CD4-positive, CD25-positive, alpha-beta regulatory T cell (primary cell): ENCODE data around the gene BLVRB. TPM values are rescaled to one million over a fixed set of nuclear protein-coding genes. Genes with fewer than 3 reads are reported as not detected.
"Not testable (repeated sequence)": the region's sequence is repeated elsewhere in the genome, so short reads cannot be mapped to it uniquely, and the experiment has no call there.

Source experiments
- ATAC-seq, 2 donors: fragments of 150-1000 bp; cut with Tn5 transposase; one replicate each; pipeline ENCODE4 v1.10.0; 2021; ENCODE audit warnings: low read depth in 2 of 2, moderate number of reproducible peaks in 2 of 2, moderate library complexity in 1 of 2
- DNase-seq, 3 donors: peaks; one replicate each; pipeline versions ENCODE4 v3.0.0 to v3.0.0-alpha.2; 2012 to 2022; ENCODE audit warnings: mixed read lengths in 1 of 3
- H3K27ac ChIP-seq: one replicate; pipeline ENCODE4 v1.7.0; 2013; ENCODE audit warnings: mild to moderate bottlenecking, low read length; ENCODE audit not compliant: insufficient read depth, poor library complexity, severe bottlenecking
- H3K27me3 ChIP-seq: one replicate; pipeline ENCODE4 v1.7.0; 2013; ENCODE audit warnings: low read length; ENCODE audit not compliant: control insufficient read depth, insufficient read depth
- H3K36me3 ChIP-seq: one replicate; pipeline ENCODE4 v1.7.0; 2013; ENCODE audit warnings: mild to moderate bottlenecking, low read length, moderate library complexity; ENCODE audit not compliant: control insufficient read depth, insufficient read depth
- H3K4me1 ChIP-seq: 2 replicates; pipeline ENCODE4 v1.7.0; 2013; ENCODE audit warnings: mild to moderate bottlenecking, low read length; ENCODE audit not compliant: insufficient read depth, control insufficient read depth, poor library complexity, severe bottlenecking
- H3K4me3 ChIP-seq: one replicate; pipeline ENCODE4 v1.7.0; 2013; ENCODE audit warnings: low read depth, mild to moderate bottlenecking, low read length, moderate library complexity
- H3K9me3 ChIP-seq, 2 experiments: 1 replicate in 1 of 2; 2 replicates in 1 of 2; pipeline ENCODE4 v1.7.0; 2013; ENCODE audit warnings: low read length in 2 of 2, mild to moderate bottlenecking in 1 of 2, moderate library complexity in 1 of 2; ENCODE audit not compliant: control insufficient read depth in 2 of 2
- H3K27ac Mint-ChIP-seq, 3 donors: one replicate each; pipeline ENCODE4 v1.8.0; 2020 to 2022; ENCODE audit warnings: mild to moderate bottlenecking in 3 of 3, mixed read lengths in 3 of 3, moderate library complexity in 2 of 3
- H3K27me3 Mint-ChIP-seq: one replicate; pipeline ENCODE4 v1.8.0; 2022; ENCODE audit warnings: mild to moderate bottlenecking, mixed read lengths
- H3K36me3 Mint-ChIP-seq: one replicate; pipeline ENCODE4 v1.8.0; 2020; ENCODE audit warnings: mixed read lengths
- H3K4me1 Mint-ChIP-seq, 4 donors: one replicate each; pipeline ENCODE4 v1.8.0; 2020 to 2022; ENCODE audit warnings: mixed read lengths in 4 of 4, mild to moderate bottlenecking in 1 of 4
- H3K4me3 Mint-ChIP-seq, 4 donors: one replicate each; pipeline ENCODE4 v1.8.0; 2020 to 2022; ENCODE audit warnings: mild to moderate bottlenecking in 4 of 4, mixed read lengths in 4 of 4, moderate library complexity in 3 of 4
- H3K9me3 Mint-ChIP-seq, 7 donors: one replicate each; pipeline ENCODE4 v1.8.0; 2020 to 2022; ENCODE audit warnings: mixed read lengths in 7 of 7, mild to moderate bottlenecking in 3 of 7, moderate library complexity in 2 of 7
- polyA plus RNA-seq, 4 donors: library from polyadenylated mRNA; unstranded; fragments of 300-500 nt; fragmentation: Illumina TruSeq; gene quantifications; one replicate each; pipeline ENCODE4 v1.2.3, GENCODE V29; 2021
- total RNA-seq: library from RNA; stranded (reverse); gene quantifications from one replicate; pipeline ENCODE4 v1.2.3, GENCODE V29; 2022

The BLVRB gene
- total and polyA plus RNA-seq, 5 donors from 2014 or later, result 6.2 to 48.6 (median 22.4) TPM

DNA sequence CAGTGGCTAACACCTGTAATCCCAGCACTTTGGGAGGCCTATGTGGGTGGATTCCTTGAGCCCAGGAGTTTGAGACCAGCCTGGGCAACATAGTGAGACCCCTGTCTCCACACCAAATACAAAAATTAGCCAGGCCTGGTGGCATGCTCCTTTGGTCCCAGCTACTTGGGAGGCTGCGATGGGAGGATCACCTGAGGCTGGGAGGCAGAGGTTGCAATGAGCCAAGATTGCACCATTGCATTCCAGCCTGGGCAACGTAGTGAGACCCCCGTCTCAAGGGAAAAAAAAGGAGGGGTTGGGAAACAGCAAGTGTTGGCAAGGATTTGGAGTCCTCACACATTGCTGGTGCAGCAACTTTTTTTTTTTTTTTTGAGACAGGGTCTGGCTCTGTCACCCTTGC, 20.5 kb upstream of the BLVRB start:
- Mint-ChIP-seq H3K4me3 (no peak overlapping the region), H3K4me1 (peaks cover 0 to 14% (median 2%) of the 10 kb centered on the region in 4 donors), H3K27ac (no peak overlapping the region), H3K9me3 (peaks cover 0 to 2% (median 0%) of the 10 kb centered on the region in 7 donors), H3K36me3 (no peaks in the 10 kb centered on the region), H3K27me3 (peaks cover 30% of the 10 kb centered on the region)
- Histone ChIP-seq H3K27me3 (no peaks in the 10 kb centered on the region), H3K36me3 (no peaks in the 10 kb centered on the region), H3K27ac (no peak overlapping the region), H3K9me3 (no peaks in the 10 kb centered on the region), H3K4me1 (peaks cover 5% of the 10 kb centered on the region), H3K4me3 (no peak overlapping the region)
- DNase-seq (no peak), ATAC-seq (no peak)

DNA sequence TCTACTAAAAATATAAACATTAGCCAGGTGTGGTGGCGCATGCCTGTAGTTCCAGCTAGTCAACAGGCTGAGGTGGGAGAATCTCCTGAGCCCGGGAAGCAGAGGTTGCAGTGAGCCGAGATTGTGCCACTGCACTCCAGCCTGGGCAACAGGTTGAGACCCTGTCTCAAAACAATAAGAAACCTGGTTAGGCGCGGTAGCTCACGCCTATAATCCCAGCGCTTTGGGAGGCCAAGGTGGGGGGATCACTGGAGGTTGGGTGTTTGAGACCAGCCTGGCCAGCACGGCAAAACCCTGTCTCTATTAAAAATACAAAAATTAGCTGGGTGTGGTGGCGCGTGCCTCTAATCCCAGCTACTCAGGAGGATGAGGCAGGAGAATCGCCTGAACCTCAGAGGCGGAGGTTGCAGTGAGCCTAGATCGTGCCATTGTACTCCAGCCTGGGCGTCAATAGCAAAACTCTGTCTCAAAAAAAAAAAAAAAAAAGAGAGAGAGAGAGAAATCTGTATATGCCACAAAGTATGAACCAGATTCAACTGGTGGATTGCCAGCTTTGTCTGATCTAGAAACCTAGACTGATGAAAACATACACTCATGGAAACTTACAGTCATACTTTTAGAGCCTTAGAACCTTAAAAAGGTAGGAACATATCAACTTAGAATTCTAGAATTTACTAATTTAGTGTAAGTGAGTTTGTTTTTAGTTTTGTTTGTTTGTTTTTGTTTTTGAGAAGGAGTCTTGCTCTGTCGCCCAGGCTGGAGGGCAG, 10.5 kb upstream of the BLVRB start:
- H3K27ac Mint-ChIP-seq, H3K9me3 ChIP-seq, H3K4me1 Mint-ChIP-seq, DNase-seq, ATAC-seq, H3K36me3 ChIP-seq, H3K9me3 Mint-ChIP-seq, H3K27me3 Mint-ChIP-seq, H3K27ac ChIP-seq, H3K4me3 ChIP-seq, H3K27me3 ChIP-seq, H3K36me3 Mint-ChIP-seq, H3K4me1 ChIP-seq, H3K4me3 Mint-ChIP-seq: not testable (repeated sequence)

DNA sequence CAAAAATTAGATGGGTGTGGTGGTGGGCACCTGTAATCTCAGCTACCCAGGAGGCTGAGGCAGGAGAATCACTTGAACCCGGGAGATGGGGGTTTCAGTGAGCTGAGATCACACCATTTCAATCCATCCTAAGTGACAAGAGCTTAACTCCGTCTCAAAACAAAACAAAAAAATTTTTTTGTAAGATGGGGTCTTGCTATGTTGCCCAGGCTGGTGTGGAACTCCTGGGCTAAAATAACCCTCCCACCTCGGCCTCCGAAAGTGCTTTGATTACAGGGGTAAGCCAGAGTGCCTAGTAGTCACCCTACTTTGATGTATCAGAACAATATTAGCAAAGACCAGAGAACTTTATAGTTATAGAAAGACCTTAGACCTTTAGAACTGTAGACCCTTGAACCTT, 9.2 kb upstream of the BLVRB start:
- Mint-ChIP-seq H3K4me1 (no peaks in the 10 kb centered on the region), H3K27ac (no peak overlapping the region), H3K4me3 (no peak overlapping the region), H3K27me3 (no peaks in the 10 kb centered on the region), H3K36me3 (no peaks in the 10 kb centered on the region), H3K9me3 (no peaks in the 10 kb centered on the region)
- Histone ChIP-seq H3K36me3 (no peaks in the 10 kb centered on the region), H3K4me1 (no peaks in the 10 kb centered on the region), H3K4me3 (no peak overlapping the region), H3K9me3 (no peaks in the 10 kb centered on the region), H3K27me3 (no peaks in the 10 kb centered on the region), H3K27ac (no peak overlapping the region)
- ATAC-seq, result no peak
- no peak for DNase-seq

DNA sequence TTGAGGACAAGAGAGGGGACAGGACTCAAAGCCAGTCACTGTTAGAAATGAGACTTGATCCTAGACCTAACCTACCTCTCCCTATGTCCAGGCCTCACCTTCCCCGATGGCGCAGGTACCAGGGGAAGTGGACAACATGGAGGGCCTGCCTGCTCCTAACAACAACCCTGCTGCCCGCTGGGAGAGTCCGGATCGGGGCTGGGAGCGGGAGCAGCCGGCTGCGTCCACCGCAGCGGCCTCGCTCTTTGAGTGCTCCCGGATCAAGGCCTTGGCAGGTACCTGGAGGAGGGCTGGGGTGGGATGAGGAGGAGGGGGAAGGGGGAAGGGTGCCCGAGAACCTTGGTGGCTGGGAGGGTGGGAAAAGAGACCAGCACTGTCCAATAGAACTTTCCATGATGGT, 7.0 kb upstream of the BLVRB start:
- Histone ChIP-seq H3K36me3 (no peaks in the 10 kb centered on the region), H3K9me3 (no peaks in the 10 kb centered on the region), H3K4me1 (peaks cover under 1% of the 10 kb centered on the region), H3K27ac (no peak overlapping the region), H3K27me3 (peaks cover 7% of the 10 kb centered on the region), H3K4me3 (no peak overlapping the region)
- no peaks in the 10 kb centered on the region for H3K36me3 Mint-ChIP-seq
- ATAC-seq (no peak), DNase-seq (no peak)
- H3K27ac Mint-ChIP-seq, result no peak overlapping the region
- peaks cover 0 to 4% (median 0%) of the 10 kb centered on the region in 4 donors for H3K4me1 Mint-ChIP-seq
- H3K4me3 Mint-ChIP-seq, result no peak overlapping the region
- peaks cover 10% of the 10 kb centered on the region for H3K27me3 Mint-ChIP-seq
- no peaks in the 10 kb centered on the region for H3K9me3 Mint-ChIP-seq

DNA sequence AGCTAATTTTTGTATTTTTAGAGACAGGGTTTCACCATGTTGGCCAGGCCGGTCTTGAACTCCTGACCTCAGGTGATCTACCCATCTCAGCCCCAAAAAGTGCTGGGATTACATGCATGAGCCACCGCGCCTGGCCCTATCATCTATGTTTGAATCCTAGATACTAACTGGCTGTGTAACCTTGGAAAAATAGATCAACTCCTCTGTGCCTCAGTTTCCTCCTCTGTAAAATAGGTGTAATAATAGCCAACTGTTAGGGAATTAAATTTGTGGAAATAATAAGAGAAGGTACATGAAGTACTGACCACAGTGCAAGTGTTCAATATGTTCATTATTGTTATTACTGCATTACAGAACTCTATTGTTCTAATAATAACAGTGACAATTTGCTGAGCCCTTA, 5.6 kb upstream of the BLVRB start:
- Histone ChIP-seq H3K27me3 (peaks cover 7% of the 10 kb centered on the region), H3K4me1 (peaks cover 12% of the 10 kb centered on the region), H3K9me3 (no peaks in the 10 kb centered on the region), H3K27ac (no peak overlapping the region), H3K4me3 (no peak overlapping the region), H3K36me3 (no peaks in the 10 kb centered on the region)
- DNase-seq, result no peak
- H3K36me3 Mint-ChIP-seq, result no peaks in the 10 kb centered on the region
- H3K9me3 Mint-ChIP-seq, result no peaks in the 10 kb centered on the region
- peaks cover 0 to 11% (median 6%) of the 10 kb centered on the region in 4 donors for H3K4me1 Mint-ChIP-seq
- no peak overlapping the region for H3K27ac Mint-ChIP-seq
- peak overlapping the region in 1 of 4 donors; percentile 10 for H3K4me3 Mint-ChIP-seq
- ATAC-seq, result no peak
- H3K27me3 Mint-ChIP-seq, result peaks cover 16% of the 10 kb centered on the region

DNA sequence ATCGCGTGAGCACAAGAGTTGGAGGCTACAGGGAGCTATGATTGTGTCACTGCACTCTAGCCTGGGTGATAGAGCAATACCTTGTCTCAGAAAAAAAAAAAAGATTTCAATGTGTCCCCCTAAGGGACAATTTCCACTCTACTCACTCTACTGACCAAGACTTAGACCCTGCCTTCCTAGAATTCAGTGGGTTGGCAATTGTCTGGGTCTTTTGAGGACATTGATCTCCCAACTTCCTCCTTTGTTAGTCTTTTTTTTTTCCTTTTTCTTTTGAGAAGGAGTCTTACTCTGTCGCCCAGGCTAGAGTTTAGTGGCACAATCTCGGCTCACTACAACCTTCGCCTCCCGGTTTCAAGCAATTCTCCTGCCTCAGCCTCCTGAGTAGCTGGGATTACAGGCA, 3.5 kb upstream of the BLVRB start:
- Histone ChIP-seq H3K4me1 (peaks cover 28% of the 10 kb centered on the region), H3K27me3 (peaks cover 7% of the 10 kb centered on the region), H3K36me3 (no peaks in the 10 kb centered on the region), H3K4me3 (no peak overlapping the region), H3K27ac (no peak overlapping the region), H3K9me3 (no peaks in the 10 kb centered on the region)
- DNase-seq (no peak), ATAC-seq (no peak)
- no peaks in the 10 kb centered on the region for H3K36me3 Mint-ChIP-seq
- H3K27me3 Mint-ChIP-seq, result peaks cover 16% of the 10 kb centered on the region
- no peaks in the 10 kb centered on the region for H3K9me3 Mint-ChIP-seq
- peaks cover 0 to 26% (median 12%) of the 10 kb centered on the region in 4 donors for H3K4me1 Mint-ChIP-seq
- no peak overlapping the region for H3K27ac Mint-ChIP-seq
- H3K4me3 Mint-ChIP-seq, result peak overlapping the region in 3 of 4 donors; percentile 46 to 65 (median 53)

DNA sequence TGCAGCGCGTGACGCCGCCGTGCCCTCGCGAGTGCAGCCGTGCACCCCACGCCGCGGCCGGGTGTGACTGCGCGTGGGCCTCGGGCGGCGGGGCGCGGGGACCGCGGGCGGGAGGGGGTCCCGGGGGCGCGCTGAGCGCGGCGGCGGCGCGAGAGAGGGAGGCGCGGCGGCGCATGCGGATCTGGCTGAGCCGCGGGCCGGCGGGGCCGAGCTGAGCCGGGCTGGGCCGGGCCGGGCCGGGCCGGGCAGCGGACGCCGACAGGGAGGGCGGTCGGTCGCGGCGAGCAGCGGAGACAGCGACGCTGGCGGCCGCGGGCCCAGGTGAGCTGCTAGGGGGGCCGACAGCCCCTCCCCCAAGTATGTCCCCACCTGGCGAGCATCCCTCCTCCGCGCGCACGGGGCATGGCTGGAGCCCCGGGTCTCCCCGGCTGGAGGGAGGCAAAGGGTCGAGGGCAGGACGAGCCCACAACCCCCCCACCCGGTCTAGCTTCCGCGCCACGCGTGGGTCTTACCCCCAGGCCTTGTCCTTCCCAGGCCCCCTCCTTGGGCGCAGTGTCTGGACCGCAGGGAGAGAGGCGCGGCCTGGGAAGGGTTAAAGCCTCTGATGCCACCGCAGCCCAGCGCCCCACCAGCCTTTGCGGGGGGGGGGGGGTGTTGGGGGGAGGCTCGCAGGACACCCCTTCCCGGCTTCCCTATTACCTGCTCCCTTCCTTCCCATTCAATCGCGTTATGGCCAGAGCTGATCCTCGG, 1.6 kb upstream of the BLVRB start, which contains the start of gene SPTBN4:
SPTBN4 (plus strand) TSS at position 17 of the 750 bp plus-strand sequence. CDS start 5,621 bp downstream, outside the sequence.
- no peak for DNase-seq
- Histone ChIP-seq H3K27ac (peak within 1 kb of the TSS; percentile 67), H3K4me3 (peak within 1 kb of the TSS; percentile 86), H3K4me1 (peaks cover 28% of the 10 kb centered on the region), H3K36me3 (no peaks in the 10 kb centered on the region), H3K27me3 (peaks cover 7% of the 10 kb centered on the region), H3K9me3 (no peaks in the 10 kb centered on the region)
- Mint-ChIP-seq H3K4me3 (peak within 1 kb of the TSS; percentile 55 to 86 (median 82)), H3K9me3 (no peaks in the 10 kb centered on the region), H3K27ac (peak within 1 kb of the TSS; percentile 7 to 93 (median 92)), H3K36me3 (no peaks in the 10 kb centered on the region), H3K27me3 (peaks cover 16% of the 10 kb centered on the region), H3K4me1 (peaks cover 0 to 26% (median 13%) of the 10 kb centered on the region in 4 donors)
- no peak for ATAC-seq
